KMS-11 (cell line): ENCODE data around the gene DPP10.

Source experiments
- H2AFZ ChIP-seq: fragments of 200-600 bp; sonication (generic); 2 replicates; pipeline ENCODE4 v1.6.1; 2016; ENCODE audit warnings: antibody characterized with exemption, mixed run types, low read depth
- H3K27ac ChIP-seq: fragments of 200-600 bp; sonication (generic); 2 replicates; pipeline ENCODE4 v1.6.1; 2016; ENCODE audit warnings: mild to moderate bottlenecking, mixed run types
- H3K27me3 ChIP-seq: fragments of 200-600 bp; sonication (generic); 2 replicates; pipeline ENCODE4 v1.6.1; 2017; ENCODE audit warnings: mild to moderate bottlenecking, low read depth, mixed run types, moderate library complexity; ENCODE audit not compliant: insufficient read depth
- H3K36me3 ChIP-seq: fragments of 200-600 bp; sonication (generic); 2 replicates; pipeline ENCODE4 v1.6.1; 2017; ENCODE audit warnings: mild to moderate bottlenecking, mixed run types; ENCODE audit not compliant: insufficient read depth
- H3K4me1 ChIP-seq: fragments of 200-600 bp; sonication (generic); 2 replicates; pipeline ENCODE4 v1.6.1; 2016; ENCODE audit warnings: mild to moderate bottlenecking, low read depth, mixed run types; ENCODE audit not compliant: poor library complexity, severe bottlenecking
- H3K4me2 ChIP-seq: fragments of 200-600 bp; sonication (generic); 2 replicates; pipeline ENCODE4 v1.7.0; 2016; ENCODE audit warnings: mild to moderate bottlenecking, mixed run types
- H3K4me3 ChIP-seq: fragments of 200-600 bp; sonication (generic); IDR thresholded peaks from 2 replicates; pipeline ENCODE4 v1.6.1; 2017; ENCODE audit warnings: low read depth, low read length, mixed read lengths; ENCODE audit not compliant: insufficient read depth
- H3K79me2 ChIP-seq: fragments of 200-600 bp; sonication (generic); 2 replicates; pipeline ENCODE4 v1.6.1; 2016; ENCODE audit warnings: low read depth, mixed run types; ENCODE audit not compliant: insufficient read depth
- H3K9ac ChIP-seq: fragments of 200-600 bp; sonication (generic); 2 replicates; pipeline ENCODE4 v1.6.1; 2016; ENCODE audit warnings: mild to moderate bottlenecking, mixed run types
- H4K20me1 ChIP-seq: fragments of 200-600 bp; sonication (generic); 2 replicates; pipeline ENCODE4 v1.6.1; 2016; ENCODE audit warnings: mild to moderate bottlenecking, mixed run types; ENCODE audit not compliant: insufficient read depth
- TF ChIP-seq, protein P1 (sequence below): fragments of 200-600 bp; sonication (generic); conservative IDR thresholded peaks from 2 replicates; pipeline ENCODE4 v1.6.1; 2017; ENCODE audit warnings: low read depth, mild to moderate bottlenecking, antibody characterized with exemption, low read length, moderate library complexity, mixed read lengths

Gene DPP10

DNA sequence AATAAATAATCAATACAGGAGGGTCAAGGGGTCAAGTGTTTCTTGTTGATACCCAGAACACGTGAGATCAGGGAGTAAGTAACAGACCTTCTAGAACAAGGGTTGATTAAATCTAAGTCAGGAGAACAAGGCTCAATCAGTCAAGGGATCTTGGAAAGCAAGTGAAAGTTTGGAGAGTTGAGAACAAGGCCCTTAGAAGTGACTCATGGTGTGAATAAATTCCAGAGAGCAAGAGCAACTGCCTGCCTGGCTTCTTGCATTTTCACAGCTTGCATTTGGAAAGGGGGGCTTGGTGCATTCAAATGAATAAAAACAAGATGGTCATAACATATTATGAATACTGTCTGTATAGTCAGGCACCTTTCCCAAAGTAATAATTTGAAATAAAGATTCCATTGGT is 256.1 kb downstream of the DPP10 start:
- no peaks in the 10 kb centered on the region for H3K36me3 ChIP-seq
- H3K27ac ChIP-seq: no peak overlapping the region
- no peak overlapping the region for H2AFZ ChIP-seq

DNA sequence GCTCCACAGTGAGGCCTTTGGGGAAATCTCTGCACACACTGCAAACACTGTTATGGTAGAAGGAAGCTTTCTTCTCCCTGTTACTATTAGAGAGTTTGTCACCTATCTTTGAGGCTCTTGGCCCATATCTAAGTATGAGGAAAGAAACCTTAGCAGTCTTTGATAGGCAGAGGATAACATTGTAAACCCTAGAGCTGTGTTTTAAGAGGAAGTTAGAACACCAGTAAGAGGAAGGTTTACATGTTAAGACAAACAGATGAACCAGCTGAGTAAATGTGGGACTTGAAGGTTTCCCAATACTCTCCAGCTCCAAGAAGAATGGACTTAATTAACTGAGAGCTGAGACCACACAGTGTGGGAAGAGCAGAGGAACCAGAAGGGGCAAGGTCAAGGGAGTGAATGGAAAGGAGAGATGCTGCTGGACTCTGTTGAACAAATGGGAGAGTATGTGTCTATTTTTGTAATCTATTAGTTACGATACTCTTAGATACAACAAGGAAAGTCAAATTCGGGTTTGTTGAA is 257.0 kb downstream of the DPP10 start:
- no peaks in the 10 kb centered on the region for H3K27me3 ChIP-seq
- no peaks in the 10 kb centered on the region for H3K4me1 ChIP-seq
- no peak overlapping the region for H3K9ac ChIP-seq
- no peak overlapping the region for H3K4me3 ChIP-seq
- H3K27ac ChIP-seq: no peak overlapping the region
- no peaks in the 10 kb centered on the region for H3K36me3 ChIP-seq
- TF ChIP-seq, protein P1, sequence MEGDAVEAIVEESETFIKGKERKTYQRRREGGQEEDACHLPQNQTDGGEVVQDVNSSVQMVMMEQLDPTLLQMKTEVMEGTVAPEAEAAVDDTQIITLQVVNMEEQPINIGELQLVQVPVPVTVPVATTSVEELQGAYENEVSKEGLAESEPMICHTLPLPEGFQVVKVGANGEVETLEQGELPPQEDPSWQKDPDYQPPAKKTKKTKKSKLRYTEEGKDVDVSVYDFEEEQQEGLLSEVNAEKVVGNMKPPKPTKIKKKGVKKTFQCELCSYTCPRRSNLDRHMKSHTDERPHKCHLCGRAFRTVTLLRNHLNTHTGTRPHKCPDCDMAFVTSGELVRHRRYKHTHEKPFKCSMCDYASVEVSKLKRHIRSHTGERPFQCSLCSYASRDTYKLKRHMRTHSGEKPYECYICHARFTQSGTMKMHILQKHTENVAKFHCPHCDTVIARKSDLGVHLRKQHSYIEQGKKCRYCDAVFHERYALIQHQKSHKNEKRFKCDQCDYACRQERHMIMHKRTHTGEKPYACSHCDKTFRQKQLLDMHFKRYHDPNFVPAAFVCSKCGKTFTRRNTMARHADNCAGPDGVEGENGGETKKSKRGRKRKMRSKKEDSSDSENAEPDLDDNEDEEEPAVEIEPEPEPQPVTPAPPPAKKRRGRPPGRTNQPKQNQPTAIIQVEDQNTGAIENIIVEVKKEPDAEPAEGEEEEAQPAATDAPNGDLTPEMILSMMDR: no peak
- H2AFZ ChIP-seq: no peak overlapping the region
- H4K20me1 ChIP-seq: no peaks in the 10 kb centered on the region
- no peak overlapping the region for H3K4me2 ChIP-seq
- H3K79me2 ChIP-seq: no peaks in the 10 kb centered on the region

More for the DNA sequence above, 256.1 kb downstream of the DPP10 start:
- no peak overlapping the region for H3K9ac ChIP-seq
- TF ChIP-seq, protein P1: no peak
- H3K4me3 ChIP-seq: no peak overlapping the region
- H3K27me3 ChIP-seq: no peaks in the 10 kb centered on the region
- no peaks in the 10 kb centered on the region for H4K20me1 ChIP-seq
- no peaks in the 10 kb centered on the region for H3K79me2 ChIP-seq
- H3K4me1 ChIP-seq: no peaks in the 10 kb centered on the region
- H3K4me2 ChIP-seq: no peak overlapping the region

DNA sequence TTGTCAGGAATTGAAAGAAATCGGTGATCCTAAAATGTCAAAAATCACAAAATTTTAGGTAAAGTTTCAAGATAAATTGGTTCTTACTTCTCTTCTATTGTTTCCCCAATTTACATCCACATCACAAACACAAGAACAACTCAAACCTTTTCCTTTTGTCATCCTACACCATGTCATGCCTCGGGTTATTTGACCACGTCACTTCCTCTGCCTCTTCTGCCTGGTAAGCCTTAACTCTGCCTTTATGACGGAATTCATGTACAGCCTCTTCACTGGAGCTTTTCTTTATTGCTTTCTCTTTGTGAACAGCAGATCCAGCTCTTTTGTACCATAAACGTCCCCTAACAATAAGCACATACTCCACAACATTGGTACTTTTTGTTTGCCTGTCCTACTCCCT is 258.0 kb downstream of the DPP10 start:
- Histone ChIP-seq H3K27me3 (no peaks in the 10 kb centered on the region), H2AFZ (no peak overlapping the region), H3K36me3 (no peaks in the 10 kb centered on the region), H3K27ac (no peak overlapping the region), H3K9ac (no peak overlapping the region), H3K79me2 (no peaks in the 10 kb centered on the region), H4K20me1 (no peaks in the 10 kb centered on the region), H3K4me2 (no peak overlapping the region), H3K4me3 (no peak overlapping the region), H3K4me1 (no peaks in the 10 kb centered on the region)
- TF ChIP-seq, protein P1: no peak

DNA sequence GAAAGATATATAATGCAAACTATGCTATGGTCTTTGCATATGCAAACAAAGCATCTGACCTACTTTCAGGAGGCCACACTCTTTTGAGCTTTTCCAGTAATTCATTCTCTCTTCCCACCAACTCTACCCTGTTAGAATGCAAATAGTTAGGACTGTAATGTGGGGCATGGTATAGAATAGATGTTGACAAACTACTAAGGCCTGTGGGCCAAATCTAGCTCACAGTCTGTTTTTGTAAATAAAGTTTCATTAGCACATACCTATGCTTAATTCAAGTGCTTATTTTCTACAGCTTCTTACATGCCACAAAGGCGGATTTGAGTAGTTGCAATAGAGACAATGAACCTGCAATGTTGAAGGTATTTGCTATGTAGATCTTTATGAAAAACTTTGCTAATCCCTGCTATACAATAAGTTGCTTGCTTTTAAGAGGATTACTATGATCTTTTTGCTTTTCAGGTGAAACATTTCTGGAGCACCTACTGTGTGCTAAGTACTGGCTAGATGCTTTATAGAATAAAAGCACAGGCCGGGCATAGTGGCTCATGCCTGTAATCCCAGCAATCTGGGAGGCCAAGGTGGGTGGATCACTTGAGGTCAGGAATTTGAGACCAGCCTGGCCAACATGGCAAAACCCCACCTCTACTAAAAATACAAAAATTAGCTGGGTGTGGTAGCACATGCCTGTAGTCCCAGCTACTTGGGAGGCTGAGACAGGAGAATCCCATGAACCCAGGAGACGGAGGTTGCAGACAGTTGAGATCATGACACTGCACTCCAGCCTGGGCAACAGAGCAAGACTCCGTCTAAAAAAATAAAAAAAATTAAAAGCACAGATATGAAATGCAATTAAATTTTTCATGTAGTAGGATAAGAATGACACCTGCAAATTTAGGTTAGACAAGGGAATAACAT is 267.8 kb downstream of the DPP10 start:
- H3K27me3 ChIP-seq: no peaks in the 10 kb centered on the region
- TF ChIP-seq, protein P1: no peak

More for the DNA sequence above, 267.8 kb downstream of the DPP10 start:
- Histone ChIP-seq H3K9ac (no peak overlapping the region), H3K4me2 (no peak overlapping the region), H3K4me3 (no peak overlapping the region), H3K4me1 (no peaks in the 10 kb centered on the region), H3K36me3 (no peaks in the 10 kb centered on the region), H2AFZ (no peak overlapping the region), H4K20me1 (no peaks in the 10 kb centered on the region), H3K27ac (no peak overlapping the region), H3K79me2 (no peaks in the 10 kb centered on the region)
